Upper lobe of left lung (tissue), 6 donors: ENCODE results near the gene IGIP. TPM values are rescaled to one million over a fixed set of nuclear protein-coding genes. Genes with fewer than 3 reads are reported as not detected.
A peak's percentile ranks its signal among the peaks of the same experiment; 100 is the strongest.

Experiments
- ATAC-seq, 2 donors: fragments of 200-7000 bp; cut with Tn5 transposase; one replicate each; pipeline ENCODE4 v1.9.1; 2022; ENCODE audit warnings: mild to moderate bottlenecking in 2 of 2, moderate library complexity in 2 of 2; ENCODE audit not compliant: low FRiP score in 2 of 2
- DNase-seq, 2 donors: peaks; one replicate each; pipeline ENCODE4 v3.0.0-alpha.2; 2019 to 2020
- H3K27ac ChIP-seq, 4 donors: fragments of 200-600 bp; sonication (generic); one replicate each; pipeline ENCODE4 v1.5.1; 2016 to 2019
- H3K27me3 ChIP-seq, 4 donors: fragments of 200-600 bp; sonication (generic); one replicate each; pipeline ENCODE4 v1.5.1; 2017 to 2019
- H3K36me3 ChIP-seq, 4 donors: fragments of 200-600 bp; sonication (generic); one replicate each; pipeline ENCODE4 v1.5.1; 2016 to 2019
- H3K4me1 ChIP-seq, 4 donors: fragments of 200-600 bp; sonication (generic); one replicate each; pipeline ENCODE4 v1.5.1; 2018 to 2019
- H3K4me3 ChIP-seq, 4 donors: fragments of 200-600 bp; sonication (generic); one replicate each; pipeline ENCODE4 v1.5.1; 2017 to 2019; ENCODE audit warnings: mild to moderate bottlenecking in 2 of 4, moderate library complexity in 1 of 4
- H3K9me3 ChIP-seq, 4 donors: fragments of 200-600 bp; sonication (generic); one replicate each; pipeline ENCODE4 v1.5.1; 2018 to 2019
- EP300 ChIP-seq, 4 donors: sonication (generic); formaldehyde crosslinking; IDR thresholded peaks; one replicate each; pipeline ENCODE4 v1.5.1; 2017; ENCODE audit warnings: antibody characterized with exemption in 4 of 4, control low read depth in 2 of 4
- POLR2A ChIP-seq, 4 donors: fragments of 450-650 bp; IDR thresholded peaks; one replicate each; pipeline ENCODE4 v1.5.1; 2016 to 2017; ENCODE audit warnings: antibody characterized with exemption in 4 of 4, mild to moderate bottlenecking in 2 of 4
- POLR2AphosphoS5 ChIP-seq, 2 donors: sonication (generic); formaldehyde crosslinking; IDR thresholded peaks; one replicate each; pipeline ENCODE4 v1.5.1; 2017; ENCODE audit warnings: antibody characterized with exemption in 2 of 2
- WGBS, 2 donors: methylation state at CpG; one replicate each; pipeline ENCODE4 v1.1.5; 2017 to 2018; 5-methylcytosine and 5-hydroxymethylcytosine counted together
- total RNA-seq, 6 donors: library from RNA; depleted of rRNA in 4 of 6; stranded (reverse); fragments of >200 nt in 4 of 6; gene quantifications; one replicate each; pipeline versions ENCODE4 v1.1.0 to v1.2.1, GENCODE V29; 2016 to 2021
- TF ChIP-seq, protein P1 (sequence below), 6 experiments: fragments of 450-650 bp in 4 of 6; fragments of 200-600 bp in 2 of 6; sonication (generic) in 2 of 6; IDR thresholded peaks; one replicate each; pipeline ENCODE4 v1.5.1; 2016 to 2019; ENCODE audit warnings: antibody characterized with exemption in 6 of 6
- donor health status: DM: no; HTN: no; CAD: no; lungs with moderate emphysema.
- donor health status: DM: no; HTN: yes; CAD: no; lungs with severe emphysema.

Gene IGIP
- total RNA-seq, 6 donors from 2014 or later: 8.4 to 32.8 (median 11.8) TPM

- TF ChIP-seq POLR2A (IDR thresholded peaks at IDR 0.05): no peak
- no peak for TF ChIP-seq POLR2AphosphoS5 (IDR thresholded peaks at IDR 0.05)
- TF ChIP-seq, protein P1, sequence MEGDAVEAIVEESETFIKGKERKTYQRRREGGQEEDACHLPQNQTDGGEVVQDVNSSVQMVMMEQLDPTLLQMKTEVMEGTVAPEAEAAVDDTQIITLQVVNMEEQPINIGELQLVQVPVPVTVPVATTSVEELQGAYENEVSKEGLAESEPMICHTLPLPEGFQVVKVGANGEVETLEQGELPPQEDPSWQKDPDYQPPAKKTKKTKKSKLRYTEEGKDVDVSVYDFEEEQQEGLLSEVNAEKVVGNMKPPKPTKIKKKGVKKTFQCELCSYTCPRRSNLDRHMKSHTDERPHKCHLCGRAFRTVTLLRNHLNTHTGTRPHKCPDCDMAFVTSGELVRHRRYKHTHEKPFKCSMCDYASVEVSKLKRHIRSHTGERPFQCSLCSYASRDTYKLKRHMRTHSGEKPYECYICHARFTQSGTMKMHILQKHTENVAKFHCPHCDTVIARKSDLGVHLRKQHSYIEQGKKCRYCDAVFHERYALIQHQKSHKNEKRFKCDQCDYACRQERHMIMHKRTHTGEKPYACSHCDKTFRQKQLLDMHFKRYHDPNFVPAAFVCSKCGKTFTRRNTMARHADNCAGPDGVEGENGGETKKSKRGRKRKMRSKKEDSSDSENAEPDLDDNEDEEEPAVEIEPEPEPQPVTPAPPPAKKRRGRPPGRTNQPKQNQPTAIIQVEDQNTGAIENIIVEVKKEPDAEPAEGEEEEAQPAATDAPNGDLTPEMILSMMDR (IDR thresholded peaks at IDR 0.05): no peak
- no peak for TF ChIP-seq EP300 (IDR thresholded peaks at IDR 0.05)
- H3K9me3 ChIP-seq: peaks cover 0 to 3% (median under 1%) of the 10 kb centered on the region in 4 donors
- DNase-seq: peak in 1 of 2 donors; percentile 52
- 35 to 48% methylated on average over 4 of the region's 4 CpGs for WGBS, 2 donors
- no peak for ATAC-seq
- H3K36me3 ChIP-seq: no peaks in the 10 kb centered on the region
- H3K27ac ChIP-seq: no peak overlapping the region
- no peaks in the 10 kb centered on the region for H3K27me3 ChIP-seq
- H3K4me3 ChIP-seq: no peak overlapping the region
- H3K4me1 ChIP-seq: peaks cover 0 to 4% (median 0%) of the 10 kb centered on the region in 4 donors
Observed at GRCh38 chr5:140084541-140084940, 41.2 kb upstream of the IGIP start.

- no peak overlapping the region for H3K27ac ChIP-seq
- H3K4me3 ChIP-seq: no peak overlapping the region
- peaks cover 0 to 15% (median 9%) of the 10 kb centered on the region in 4 donors for H3K9me3 ChIP-seq
- peaks cover 0 to 1% (median 0%) of the 10 kb centered on the region in 4 donors for H3K4me1 ChIP-seq
- H3K36me3 ChIP-seq: no peaks in the 10 kb centered on the region
- DNase-seq (no peak), ATAC-seq (no peak)
- WGBS, 2 donors: 85 to 86% methylated on average over 1 of the region's 1 CpG
- H3K27me3 ChIP-seq: no peaks in the 10 kb centered on the region
- TF ChIP-seq POLR2AphosphoS5 (IDR thresholded peaks at IDR 0.05) (no peak), EP300 (IDR thresholded peaks at IDR 0.05) (no peak), POLR2A (IDR thresholded peaks at IDR 0.05) (no peak)
- TF ChIP-seq, protein P1 (IDR thresholded peaks at IDR 0.05): no peak
Observed at GRCh38 chr5:140090251-140090650, 35.5 kb upstream of the IGIP start.

DNA sequence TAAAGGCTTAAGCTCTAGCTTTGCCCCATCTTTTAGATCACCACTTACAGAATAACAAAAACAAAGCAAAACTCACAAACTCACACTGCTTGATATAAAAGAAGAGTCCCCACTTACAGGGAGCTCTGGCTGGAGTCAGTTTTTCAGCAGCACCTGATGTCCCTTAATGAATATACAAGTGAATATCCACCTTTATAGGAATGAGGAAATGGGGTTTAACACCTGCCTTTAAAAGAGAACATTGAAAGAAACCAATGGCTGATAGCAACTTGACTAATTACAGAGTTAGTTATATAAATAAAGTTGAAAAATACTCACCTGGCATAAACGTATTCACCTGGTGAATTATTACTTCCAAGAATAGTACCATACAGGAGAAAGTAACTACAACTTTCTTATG, 32.6 kb upstream of the IGIP start:
- TF ChIP-seq EP300 (IDR thresholded peaks at IDR 0.05) (no peak), POLR2AphosphoS5 (IDR thresholded peaks at IDR 0.05) (no peak), POLR2A (IDR thresholded peaks at IDR 0.05) (no peak)
- TF ChIP-seq, protein P1 (IDR thresholded peaks at IDR 0.05): no peak
- Histone ChIP-seq H3K36me3 (no peaks in the 10 kb centered on the region), H3K27ac (no peak overlapping the region), H3K4me1 (no peaks in the 10 kb centered on the region), H3K9me3 (peaks cover 0 to 15% (median 9%) of the 10 kb centered on the region in 4 donors), H3K27me3 (no peaks in the 10 kb centered on the region), H3K4me3 (no peak overlapping the region)
- no peak for DNase-seq
- ATAC-seq: no peak
- WGBS, 2 donors: 58 to 76% methylated on average over 1 of the region's 1 CpG

DNA sequence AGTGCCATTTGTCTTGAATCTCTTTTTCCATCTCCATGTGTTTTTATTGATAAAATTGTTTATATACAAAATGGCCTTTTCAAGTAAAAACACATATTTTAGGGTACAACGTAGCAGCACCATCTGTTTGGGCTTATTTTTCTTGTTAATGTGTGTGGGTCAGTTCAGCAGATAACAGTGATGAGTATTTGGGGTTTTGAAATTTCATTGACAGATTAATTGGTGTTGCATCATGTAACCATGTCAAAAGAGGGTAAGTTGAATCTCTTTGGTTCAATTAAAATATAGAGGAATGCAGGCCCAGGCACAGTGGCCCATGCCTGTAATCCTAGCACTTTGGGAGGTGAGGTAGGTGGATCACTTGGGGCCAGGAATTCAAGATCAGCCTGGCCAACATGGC, 31.9 kb upstream of the IGIP start:
- Histone ChIP-seq H3K27ac (no peak overlapping the region), H3K4me1 (no peaks in the 10 kb centered on the region), H3K4me3 (no peak overlapping the region), H3K9me3 (peaks cover 0 to 15% (median 9%) of the 10 kb centered on the region in 4 donors), H3K36me3 (no peaks in the 10 kb centered on the region), H3K27me3 (no peaks in the 10 kb centered on the region)
- 64 to 73% methylated on average over 1 of the region's 1 CpG for WGBS, 2 donors
- no peak for ATAC-seq
- TF ChIP-seq POLR2A (IDR thresholded peaks at IDR 0.05) (no peak), EP300 (IDR thresholded peaks at IDR 0.05) (no peak), POLR2AphosphoS5 (IDR thresholded peaks at IDR 0.05) (no peak)
- TF ChIP-seq, protein P1 (IDR thresholded peaks at IDR 0.05): no peak
- DNase-seq: no peak

DNA sequence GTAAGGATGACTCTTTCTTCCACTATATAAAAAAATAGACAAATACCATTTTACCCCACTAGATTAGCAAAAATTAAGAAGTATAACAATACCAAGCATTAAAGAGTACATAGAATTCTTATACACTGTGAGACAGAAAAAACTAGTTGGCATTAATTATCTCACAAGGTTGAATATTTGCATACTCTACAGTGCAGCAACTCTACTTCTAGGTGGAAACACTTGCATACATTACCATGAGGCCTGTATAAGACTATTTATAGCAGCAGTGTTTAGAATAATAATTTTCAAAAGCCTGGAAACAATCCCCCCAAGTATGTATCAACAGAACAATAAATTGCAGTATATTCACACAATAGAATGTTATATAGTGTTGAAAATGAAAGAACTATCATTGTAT, 30.8 kb upstream of the IGIP start:
- ATAC-seq: no peak
- Histone ChIP-seq H3K9me3 (peaks cover 0 to 10% (median 5%) of the 10 kb centered on the region in 4 donors), H3K4me3 (no peak overlapping the region), H3K27ac (no peak overlapping the region), H3K27me3 (no peaks in the 10 kb centered on the region), H3K36me3 (no peaks in the 10 kb centered on the region), H3K4me1 (no peaks in the 10 kb centered on the region)
- DNase-seq: no peak
- no peak for TF ChIP-seq POLR2A (IDR thresholded peaks at IDR 0.05)
- TF ChIP-seq POLR2AphosphoS5 (IDR thresholded peaks at IDR 0.05): no peak
- TF ChIP-seq, protein P1 (IDR thresholded peaks at IDR 0.05): no peak
- no peak for TF ChIP-seq EP300 (IDR thresholded peaks at IDR 0.05)
